BE2C (cell line): ENCODE results near the gene GZMM.

Source experiments
- DNase-seq: peaks from one replicate; pipeline ENCODE4 v3.0.0-alpha.2; 2020
- H3K27me3 ChIP-seq: fragments of 250-450 bp; sonication (Bioruptor Pico); 2 replicates; pipeline ENCODE4 v1.5.1; 2020; ENCODE audit warnings: mild to moderate bottlenecking
- H3K36me3 ChIP-seq: fragments of 250-450 bp; sonication (Bioruptor Pico); 2 replicates; pipeline ENCODE4 v1.5.1; 2020; ENCODE audit warnings: mild to moderate bottlenecking
- H3K4me1 ChIP-seq: fragments of 250-450 bp; sonication (Bioruptor Pico); 2 replicates; pipeline ENCODE4 v1.5.1; 2020
- H3K4me3 ChIP-seq: 2 replicates; pipeline ENCODE4 v1.5.1; 2011; ENCODE audit warnings: low read depth, low read length
- H3K9me3 ChIP-seq: fragments of 250-450 bp; sonication (Bioruptor Pico); 2 replicates; pipeline ENCODE4 v1.5.1; 2020
- CTCF ChIP-seq: IDR thresholded peaks from 2 replicates; pipeline ENCODE4 v1.5.1; 2012; ENCODE audit warnings: mild to moderate bottlenecking, low read depth, low read length

The GZMM gene

GRCh38 chr19:536881-537404, 6.9 kb upstream of the GZMM start:
- DNase-seq: no peak
- Histone ChIP-seq H3K4me3 (no peak overlapping the region), H3K27me3 (no peaks in the 10 kb centered on the region), H3K9me3 (no peaks in the 10 kb centered on the region), H3K4me1 (peaks cover 3% of the 10 kb centered on the region; the same call in 1 of the 2 replicates), H3K36me3 (peaks cover 26% of the 10 kb centered on the region)
- no peak for TF ChIP-seq CTCF

- no peak overlapping the region for H3K4me3 ChIP-seq
- DNase-seq: no peak
- peaks cover 26% of the 10 kb centered on the region for H3K36me3 ChIP-seq
- no peak for TF ChIP-seq CTCF
- peaks cover 1% of the 10 kb centered on the region; the same call in 1 of the 2 replicates for H3K4me1 ChIP-seq
- H3K9me3 ChIP-seq: no peaks in the 10 kb centered on the region
- H3K27me3 ChIP-seq: no peaks in the 10 kb centered on the region
Observed at GRCh38 chr19:538641-539428, 5.0 kb upstream of the GZMM start.

GRCh38 chr19:539429-540030, 4.3 kb upstream of the GZMM start:
- no peak for TF ChIP-seq CTCF
- peaks cover 26% of the 10 kb centered on the region for H3K36me3 ChIP-seq

GRCh38 chr19:540867-541637, 2.8 kb upstream of the GZMM start:
- no peak overlapping the region for H3K4me3 ChIP-seq
- DNase-seq: no peak
- no peaks in the 10 kb centered on the region for H3K9me3 ChIP-seq
- H3K36me3 ChIP-seq: peaks cover 19% of the 10 kb centered on the region
- no peaks in the 10 kb centered on the region for H3K4me1 ChIP-seq
- TF ChIP-seq CTCF: no peak
- no peaks in the 10 kb centered on the region for H3K27me3 ChIP-seq

More at GRCh38 chr19:539429-540030, 4.3 kb upstream of the GZMM start:
- Histone ChIP-seq H3K9me3 (no peaks in the 10 kb centered on the region), H3K27me3 (no peaks in the 10 kb centered on the region), H3K4me3 (no peak overlapping the region), H3K4me1 (no peaks in the 10 kb centered on the region)
- no peak for DNase-seq

GRCh38 chr19:541699-542098, 2.2 kb upstream of the GZMM start:
- no peak for TF ChIP-seq CTCF
- H3K9me3 ChIP-seq: no peaks in the 10 kb centered on the region
- peaks cover 13% of the 10 kb centered on the region for H3K36me3 ChIP-seq
- no peak for DNase-seq
- no peak overlapping the region for H3K4me3 ChIP-seq
- H3K4me1 ChIP-seq: no peaks in the 10 kb centered on the region
- H3K27me3 ChIP-seq: no peaks in the 10 kb centered on the region
